ENCODE measurements around the gene TAS2R16.

The TAS2R16 gene, protein sequence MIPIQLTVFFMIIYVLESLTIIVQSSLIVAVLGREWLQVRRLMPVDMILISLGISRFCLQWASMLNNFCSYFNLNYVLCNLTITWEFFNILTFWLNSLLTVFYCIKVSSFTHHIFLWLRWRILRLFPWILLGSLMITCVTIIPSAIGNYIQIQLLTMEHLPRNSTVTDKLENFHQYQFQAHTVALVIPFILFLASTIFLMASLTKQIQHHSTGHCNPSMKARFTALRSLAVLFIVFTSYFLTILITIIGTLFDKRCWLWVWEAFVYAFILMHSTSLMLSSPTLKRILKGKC

DNA sequence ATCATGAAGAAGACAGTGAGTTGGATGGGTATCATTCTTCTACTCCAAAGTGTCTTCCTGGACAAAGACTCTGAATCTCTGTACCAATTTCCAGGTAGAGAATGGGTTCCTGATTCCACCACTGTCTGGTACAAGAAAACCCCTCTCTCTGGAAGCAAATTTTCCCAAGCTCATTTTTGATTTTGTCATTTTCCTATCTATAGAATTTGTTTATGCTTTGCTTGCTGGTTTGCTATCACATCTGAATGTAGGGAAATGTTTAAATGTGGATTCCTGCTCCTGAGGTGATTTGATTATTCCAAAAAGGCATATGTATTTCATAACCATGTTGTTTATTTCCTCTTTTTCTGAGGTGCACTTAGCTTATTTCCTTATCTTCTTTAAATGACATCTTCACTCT is at the start of gene TAS2R16:
Gene TAS2R16 (minus strand): TSS at position 101 of the 400 bp plus-strand sequence. CDS start 66 bp downstream, at position 35.
- DNase-seq, result no peak

DNA sequence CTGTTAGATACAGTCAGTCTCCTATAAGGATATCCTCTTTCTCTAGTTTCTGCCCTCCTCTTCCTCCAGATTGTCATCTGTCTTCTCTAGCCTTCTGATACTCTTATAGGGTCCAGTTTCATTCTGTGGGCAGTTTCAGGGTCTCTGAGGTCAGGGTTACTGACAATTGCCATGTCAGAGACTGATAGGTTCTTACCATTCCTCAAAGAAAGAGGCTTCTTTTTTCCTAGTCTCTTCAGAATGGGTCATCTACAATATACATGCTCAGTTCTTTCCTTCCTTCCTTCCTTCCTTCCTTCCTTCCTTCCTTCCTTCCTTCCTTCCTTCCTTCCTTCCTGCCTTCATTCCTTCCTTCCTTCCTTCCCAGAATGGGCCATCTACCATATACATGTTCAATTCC is 48.1 kb upstream of the TAS2R16 start:
- DNase-seq, result no peak

DNA sequence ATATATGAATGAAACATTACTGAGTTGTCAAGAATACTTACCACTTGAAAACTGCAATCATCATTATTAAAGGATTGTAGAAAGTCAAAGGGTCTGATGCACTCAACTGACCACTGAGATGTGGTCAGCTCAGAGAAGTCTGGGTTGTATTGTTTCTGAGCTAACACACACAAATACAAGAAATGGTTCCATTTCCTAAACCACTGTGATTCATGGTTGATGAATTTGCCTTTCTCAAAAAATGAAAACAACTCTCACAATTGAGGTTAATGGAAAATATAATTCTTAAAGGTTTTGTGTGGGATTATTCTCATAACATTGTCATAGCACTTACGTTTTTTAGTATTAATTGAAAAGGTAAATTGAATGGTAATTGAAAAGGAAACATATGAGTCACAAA is 45.6 kb upstream of the TAS2R16 start:
- DNase-seq, result no peak

DNA sequence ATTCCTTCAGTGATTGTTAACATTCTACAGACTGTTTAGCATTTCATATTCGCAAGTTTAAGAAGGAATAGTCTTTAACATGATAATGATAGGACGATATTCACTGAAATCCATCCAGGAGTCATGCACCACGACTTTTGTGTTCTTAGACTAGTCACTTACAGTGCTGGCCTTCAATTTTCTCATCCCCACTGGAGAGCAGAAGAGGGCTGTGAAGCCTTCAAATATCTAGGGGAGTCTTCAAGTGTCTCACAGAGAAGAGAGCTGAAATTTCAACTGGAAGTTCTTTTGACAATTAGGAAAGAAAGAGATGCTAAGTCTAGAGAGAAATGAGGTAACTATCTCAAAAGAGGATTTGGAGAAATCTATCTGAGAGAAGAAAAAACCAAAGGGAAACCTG is 43.8 kb upstream of the TAS2R16 start:
- no peak for DNase-seq

DNA sequence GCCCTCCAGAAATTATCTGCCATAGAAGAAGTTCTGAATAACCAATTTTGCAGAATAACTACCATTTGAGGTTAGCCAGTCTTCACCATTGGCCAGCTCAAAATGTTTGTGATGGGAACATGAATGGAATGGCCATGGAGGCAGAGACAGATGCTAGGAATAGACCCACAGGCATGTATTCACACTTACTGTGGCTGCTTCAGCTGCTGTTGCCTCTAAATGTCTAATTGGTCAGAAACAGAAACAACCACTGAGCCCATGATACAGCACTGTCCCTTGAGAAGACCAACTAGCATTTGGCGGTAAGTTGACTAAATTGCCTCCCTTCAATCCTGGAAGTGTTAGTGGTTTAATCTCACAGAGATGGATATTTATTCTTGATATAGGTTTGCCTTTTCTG is 38.6 kb upstream of the TAS2R16 start:
- no peak for DNase-seq

DNA sequence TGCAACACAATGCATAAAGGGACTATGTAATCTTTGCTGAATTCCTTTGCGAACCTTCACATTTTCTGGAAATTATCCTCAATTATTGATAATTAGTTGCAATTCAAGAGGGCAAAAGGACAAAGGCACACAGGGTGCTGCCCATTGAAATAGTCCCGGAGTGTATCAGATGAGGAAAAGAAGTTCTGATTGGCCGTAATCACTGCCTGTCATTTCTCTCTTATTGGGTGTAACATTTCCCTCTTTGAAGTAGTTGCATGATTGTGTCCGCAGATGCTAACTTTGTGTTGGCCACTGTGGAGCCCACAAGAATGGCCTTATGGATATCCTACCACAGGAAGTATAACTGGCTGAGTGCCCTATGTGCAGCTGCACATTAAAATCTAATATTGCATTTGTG is 35.1 kb upstream of the TAS2R16 start:
- DNase-seq, result no peak

DNA sequence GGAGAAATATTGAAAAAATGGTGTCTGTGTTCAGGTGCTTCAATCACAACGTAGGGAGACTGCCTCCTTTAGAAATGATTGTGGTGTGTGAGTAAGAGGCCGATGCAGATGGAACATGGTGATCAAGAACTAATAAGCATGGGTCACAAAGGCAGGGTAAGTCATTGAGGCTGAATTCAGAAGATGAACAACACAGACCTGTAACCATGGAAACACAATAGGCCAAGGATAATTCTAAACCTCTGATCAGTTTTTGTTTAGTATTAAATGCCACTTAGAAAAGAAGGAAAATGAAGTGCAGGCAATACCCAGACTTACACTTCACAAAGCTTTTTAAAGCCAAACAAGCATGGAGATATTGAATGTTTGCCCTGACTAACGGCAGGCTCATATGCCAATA is 32.8 kb upstream of the TAS2R16 start:
- no peak for DNase-seq

DNA sequence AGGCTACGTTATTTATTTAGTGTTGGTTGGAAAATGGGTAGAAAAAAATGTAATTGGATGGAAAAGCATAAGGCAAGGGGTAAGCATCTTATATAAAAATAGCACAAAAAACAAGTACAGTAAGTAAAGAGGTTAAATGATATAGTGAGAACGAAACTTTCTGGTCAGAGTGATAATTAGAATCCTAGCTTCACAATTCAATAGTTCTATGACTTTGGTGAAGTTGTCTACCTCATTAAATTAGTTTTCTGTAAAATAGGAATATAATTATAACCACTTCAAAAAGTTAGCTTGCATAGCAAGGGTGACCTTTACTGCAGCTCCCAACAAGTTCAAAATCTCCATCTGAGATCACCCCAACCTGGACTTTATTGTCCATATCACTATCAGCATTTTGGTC is 30.8 kb upstream of the TAS2R16 start:
- DNase-seq, result no peak

DNA sequence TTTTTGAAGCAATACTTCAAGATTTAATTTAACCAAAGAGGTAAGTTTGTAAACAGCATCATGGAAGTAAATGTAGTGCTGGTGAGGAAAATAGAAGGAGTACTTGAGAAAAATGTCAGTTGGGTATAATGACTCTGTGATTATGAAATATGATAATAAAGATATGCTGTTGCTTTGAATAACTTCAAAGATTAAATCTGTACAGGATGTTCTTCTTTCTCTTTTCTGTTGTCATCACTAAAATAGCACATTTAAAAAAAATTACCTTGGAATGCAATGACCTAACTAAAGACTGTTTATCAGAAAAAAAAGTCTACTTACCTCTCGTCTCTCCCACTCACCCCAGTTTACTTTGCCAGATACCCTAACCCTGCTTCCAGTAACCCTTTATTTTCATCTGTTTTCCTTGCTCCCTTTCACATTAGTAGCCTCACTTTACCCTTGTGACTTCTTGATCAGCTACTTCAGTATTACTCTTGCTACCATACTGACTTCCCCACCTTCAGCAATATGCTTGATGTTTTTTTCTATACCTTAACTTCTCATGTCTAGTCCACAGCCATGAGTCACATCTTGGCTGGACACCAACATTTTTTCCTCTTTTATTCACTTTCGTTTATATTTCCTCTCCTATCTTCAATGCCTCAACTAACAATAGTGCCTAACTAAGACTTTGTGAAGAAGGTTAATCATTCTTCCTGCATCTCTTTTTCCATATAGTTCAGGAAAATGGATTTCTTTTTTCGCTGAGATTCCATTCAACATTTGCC is 29.7 kb upstream of the TAS2R16 start:
- no peak for DNase-seq

DNA sequence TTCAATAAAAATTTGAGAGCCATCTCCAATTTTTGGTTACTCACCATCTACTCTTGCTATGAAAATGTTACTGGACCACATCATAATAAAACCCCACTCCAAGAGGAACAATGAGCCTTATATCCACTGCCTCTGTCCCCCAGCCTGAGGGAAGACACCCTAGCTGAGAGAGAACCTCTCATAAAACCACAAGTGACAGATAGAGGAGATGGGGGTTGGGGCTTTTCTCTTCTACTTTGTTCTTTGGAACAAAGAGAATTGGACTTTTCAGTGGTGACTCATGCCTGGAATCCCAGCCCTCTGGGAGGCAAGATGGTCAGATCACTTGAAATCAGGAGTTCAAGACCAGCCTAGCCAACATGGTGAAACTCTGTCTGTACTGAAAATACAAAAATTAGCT is 27.6 kb upstream of the TAS2R16 start:
- no peak for DNase-seq

DNA sequence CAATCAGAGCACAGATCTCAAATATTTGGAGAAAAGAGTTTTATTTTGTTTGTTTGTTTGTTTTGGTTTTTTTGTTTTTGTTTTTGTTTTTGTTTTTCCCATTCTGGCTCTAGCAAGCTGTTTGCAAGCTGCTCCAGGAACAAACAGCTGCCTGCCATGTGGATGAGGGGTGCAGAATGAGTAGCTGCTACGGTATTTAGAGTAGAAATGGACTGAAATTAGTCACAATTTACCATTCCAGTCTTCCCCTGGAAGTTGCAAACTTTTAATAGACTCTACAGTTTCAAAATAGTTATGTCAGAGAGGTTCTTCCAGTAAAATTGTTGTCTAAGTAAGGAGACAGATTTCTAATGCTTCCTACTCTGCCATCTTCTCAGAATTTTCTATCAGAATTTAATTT is 27.1 kb upstream of the TAS2R16 start:
- no peak for DNase-seq

DNA sequence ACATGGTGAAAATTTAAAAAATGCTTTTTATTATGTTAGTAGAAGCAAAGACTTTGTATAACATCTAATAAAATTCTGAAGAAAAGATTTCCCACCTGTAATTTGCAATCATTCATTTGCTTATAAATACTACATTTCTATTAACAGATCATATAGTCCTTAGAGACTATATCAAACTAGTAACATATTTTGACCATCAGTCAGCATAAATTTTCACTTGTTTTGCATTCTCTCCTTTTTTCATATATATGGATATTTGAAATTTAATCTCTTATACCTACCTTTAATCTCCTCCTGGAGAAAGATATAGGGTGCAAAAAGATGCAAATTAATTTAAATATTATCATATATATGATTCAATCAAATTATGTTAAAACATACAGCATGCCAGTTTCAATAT is 16.9 kb upstream of the TAS2R16 start:
- no peak for DNase-seq

DNA sequence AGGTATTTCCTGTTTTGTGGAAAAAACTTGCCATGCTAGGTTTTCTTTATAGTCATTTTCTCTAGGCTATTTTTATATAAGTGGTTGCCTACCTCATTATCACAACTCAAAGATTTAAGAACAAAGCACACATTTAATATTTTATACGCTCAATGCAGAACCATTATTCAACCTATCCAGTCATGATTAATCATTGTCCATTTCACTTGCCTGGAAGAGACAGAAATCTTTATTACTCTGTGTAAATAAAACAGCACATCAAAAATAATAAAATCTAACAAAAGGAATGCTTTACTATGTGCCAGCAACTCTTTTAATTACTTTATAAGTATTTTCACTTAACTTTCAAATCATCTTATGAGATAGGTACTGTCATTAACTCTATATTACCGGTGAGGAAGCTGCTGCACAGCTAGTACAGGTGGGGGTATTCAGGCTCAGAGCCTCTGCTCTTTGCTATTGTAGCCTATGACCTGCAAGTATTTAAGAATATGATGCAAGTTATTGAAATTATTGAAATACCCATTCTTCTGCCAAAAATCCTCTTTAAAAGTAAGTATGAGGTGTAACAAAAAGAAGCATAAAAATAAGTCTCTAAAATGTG is 16.4 kb upstream of the TAS2R16 start:
- DNase-seq, result no peak

DNA sequence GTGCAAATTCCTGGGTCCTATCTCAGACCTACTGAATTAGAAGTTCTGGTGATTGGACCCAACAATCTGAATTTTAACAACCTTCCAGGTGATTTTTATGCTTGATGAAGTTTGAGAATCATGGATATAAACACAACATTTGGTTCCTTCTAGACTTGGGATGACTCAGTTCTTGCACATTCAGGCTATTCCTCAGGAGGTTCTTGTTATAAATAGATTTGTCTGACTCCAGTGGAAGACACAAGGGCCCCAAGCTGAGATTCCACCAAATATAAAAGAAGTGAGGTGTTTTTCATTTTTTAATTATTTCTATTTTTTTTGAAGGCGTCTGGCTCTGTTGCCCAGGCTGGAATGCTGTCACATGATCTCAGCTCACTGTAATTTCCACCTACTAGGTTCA is 9.4 kb upstream of the TAS2R16 start:
- DNase-seq, result no peak

DNA sequence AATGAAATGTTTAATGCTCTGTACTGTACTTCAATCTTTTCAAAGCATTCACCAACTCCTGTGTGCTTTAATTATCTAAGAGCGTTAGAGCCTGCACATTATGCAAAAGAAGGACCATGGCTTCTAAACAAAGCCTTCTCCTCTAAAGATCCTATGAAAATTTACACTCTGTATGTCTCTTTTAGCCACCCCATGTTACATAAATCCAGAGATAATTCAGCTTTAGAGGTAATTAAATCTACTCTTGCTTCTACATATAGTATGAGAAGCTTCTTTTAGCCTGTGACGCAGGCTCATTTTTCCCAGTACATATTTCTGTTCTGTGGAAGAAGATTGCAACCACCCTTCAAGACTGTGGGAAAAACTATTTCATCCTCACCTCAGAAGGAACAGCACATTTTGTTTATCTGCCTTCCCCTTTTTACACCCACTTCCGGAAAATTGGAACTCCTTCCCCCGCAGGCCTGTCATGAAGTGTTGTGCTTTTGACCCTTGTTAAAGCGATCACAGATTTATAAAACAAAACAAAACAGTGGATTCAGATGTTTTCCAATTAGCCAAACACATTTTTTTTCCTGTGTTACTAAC is 8.1 kb upstream of the TAS2R16 start:
- no peak for DNase-seq

DNA sequence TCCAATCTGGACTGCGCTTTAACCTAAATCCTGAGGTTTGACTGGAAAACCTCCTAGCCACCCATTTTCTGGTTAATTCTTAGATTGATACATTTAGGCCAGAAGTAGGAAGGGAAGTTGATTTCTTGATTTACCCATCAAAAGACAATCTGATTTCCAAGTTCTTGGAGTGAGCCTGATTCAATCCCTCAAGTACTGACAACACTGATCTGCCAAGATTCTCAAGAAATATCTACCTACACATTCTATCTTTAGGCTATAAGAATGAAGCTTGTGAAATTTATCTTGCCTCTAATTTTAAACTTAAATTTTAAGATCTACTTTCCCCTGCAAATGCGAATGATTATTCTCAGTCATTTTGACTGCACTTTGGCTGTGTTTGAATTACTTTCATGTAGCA is 5.9 kb downstream of the TAS2R16 start:
- DNase-seq, result no peak

DNA sequence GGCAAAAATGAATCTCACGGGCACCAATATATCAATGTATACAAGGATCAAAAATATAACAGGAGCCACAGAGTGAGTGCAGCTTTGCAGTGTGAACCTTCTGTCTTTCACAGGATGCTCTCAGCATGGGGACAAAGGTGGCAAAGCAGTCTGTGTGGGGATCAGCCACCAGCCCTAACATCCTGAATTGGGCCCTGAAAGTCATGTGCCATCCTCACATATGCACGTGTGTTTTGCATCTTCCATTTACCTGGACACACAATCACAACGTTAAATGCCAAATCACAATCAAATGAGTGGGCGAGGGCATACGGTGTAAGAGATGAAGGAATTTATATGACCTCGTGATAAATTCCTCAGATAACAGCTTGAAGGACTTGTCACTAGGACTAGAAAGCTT is 6.5 kb downstream of the TAS2R16 start:
- DNase-seq, result no peak

DNA sequence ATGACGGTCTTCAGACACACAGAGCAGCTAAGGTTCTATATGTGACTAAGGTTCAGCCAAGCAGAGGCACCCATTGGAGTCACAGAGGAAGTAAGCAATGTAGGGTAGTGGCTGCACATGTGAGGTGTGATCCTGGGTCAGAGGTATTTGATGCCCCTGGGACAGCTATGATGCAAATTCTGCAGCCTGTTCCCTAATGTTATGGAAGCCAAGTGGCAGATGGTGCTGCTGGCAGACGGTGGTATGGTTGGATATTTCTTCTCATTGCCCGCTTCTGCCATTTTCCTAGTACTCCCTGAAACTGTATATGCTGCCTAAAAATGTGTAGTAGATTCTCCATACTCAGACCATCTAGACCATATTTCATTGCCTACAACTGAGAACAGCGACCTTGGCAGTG is 7.2 kb downstream of the TAS2R16 start:
- no peak for DNase-seq

DNA sequence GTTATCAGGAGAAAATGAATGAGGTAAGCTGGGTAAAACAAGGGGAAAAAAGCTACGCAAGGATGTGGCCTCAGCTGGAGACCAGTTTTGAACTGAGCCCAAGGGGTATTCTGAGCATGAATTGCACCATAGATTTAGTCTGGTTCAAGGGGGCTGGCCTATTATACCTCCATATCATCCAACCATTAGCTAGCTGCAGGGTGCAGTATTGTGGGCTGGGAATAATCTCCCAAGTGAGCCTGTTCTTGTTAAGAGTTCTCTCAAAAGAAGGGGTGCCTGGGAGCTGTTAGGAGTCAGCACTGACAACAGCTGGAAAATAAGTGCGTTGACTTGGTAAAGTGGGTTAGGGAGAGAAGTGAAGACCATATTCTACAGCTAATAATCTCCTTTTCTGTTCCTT is 8.0 kb downstream of the TAS2R16 start:
- no peak for DNase-seq

DNA sequence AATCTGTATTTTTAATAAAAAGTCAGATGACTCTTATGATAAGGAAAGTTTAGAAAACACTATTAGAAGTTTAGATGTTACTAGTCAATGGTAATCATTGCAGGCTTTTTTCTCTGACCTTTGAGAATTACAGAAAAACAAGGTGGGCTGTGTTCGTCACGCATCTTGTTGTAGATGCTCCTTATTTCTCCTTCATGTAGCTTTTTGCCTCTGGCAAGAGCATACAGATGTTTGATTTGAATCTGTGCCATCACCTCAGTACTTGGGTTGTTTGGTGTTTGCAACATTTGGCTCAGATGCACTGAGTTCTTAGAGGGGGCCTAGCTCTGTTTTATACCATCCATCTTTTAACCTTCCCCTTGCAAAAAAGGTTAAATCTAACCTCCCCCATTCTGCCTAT is 11.5 kb downstream of the TAS2R16 start:
- DNase-seq, result no peak

DNA sequence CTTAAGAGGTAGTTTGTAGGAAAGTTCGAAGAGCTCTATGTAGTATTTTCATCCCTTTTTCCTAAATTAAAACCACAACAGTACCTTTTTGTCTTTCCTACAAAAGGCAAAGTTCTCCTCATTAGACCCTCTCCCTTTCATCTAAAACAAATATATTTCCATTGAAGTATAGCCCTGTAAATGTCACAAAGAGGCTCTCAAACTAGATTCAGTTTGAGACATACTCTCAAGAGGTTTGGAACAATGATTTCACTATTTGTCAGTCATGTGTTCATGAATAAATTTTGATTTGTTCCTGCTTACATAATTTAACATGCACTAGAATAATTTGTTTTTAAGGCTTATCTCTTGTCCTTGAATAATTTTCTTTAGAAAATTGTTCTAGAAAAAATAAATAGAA is 12.2 kb downstream of the TAS2R16 start:
- DNase-seq, result no peak

DNA sequence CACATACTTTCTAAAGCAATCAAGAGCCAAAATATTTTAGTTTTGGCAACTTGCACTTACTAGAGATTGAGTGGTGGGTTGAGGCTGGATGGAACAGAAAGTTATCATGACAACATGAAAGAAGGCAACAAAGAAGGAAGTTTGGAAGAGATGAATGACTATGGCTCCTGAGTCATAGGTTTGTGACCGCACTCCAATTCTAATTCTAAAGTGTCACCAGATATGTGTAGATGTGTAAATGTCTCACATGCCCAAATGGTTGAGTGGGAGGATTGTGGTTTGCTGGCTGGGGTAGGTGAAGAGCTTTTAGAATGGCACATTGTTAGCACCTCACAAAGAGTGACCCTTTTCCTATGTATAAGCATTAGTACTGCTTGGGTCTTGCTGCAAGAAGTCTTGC is 20.2 kb downstream of the TAS2R16 start:
- no peak for DNase-seq

DNA sequence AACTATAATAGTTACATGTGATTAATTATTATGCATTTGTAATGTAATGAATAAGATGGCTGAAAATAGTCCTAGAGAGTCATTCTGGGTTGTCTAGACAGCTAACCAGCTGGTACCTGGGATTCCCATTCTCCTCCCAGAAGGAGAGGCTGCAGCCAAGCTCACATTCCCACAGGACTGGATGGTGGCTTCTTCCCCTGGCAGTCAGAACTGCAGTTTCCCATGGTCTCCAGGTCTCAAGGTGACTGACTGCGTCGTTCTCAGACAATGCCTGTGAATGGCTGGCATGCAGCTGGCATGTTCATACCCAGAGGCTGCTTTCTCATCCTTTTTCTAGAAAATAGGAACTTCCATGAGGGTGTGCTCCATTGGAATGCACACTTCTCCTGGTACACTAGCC is 21.3 kb downstream of the TAS2R16 start:
- DNase-seq, result no peak

DNA sequence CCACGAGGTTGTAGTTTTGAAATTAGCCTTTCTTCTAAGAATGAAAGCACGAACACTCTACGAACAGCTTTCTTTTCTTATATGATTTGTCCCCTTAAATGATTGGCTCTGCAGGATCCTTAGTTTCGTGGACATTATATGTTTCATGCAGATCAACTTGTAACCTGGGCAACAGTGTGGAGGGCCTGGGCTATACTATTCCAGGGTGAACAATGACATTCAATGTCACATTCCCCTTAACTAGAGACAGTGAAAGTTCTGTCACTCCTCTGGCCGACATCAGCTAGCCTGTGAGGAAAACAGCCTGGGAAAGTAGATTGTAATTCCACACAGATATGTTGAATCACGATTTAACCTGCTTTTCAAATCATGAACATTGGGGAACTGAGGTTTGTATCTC is 23.4 kb downstream of the TAS2R16 start:
- DNase-seq, result no peak
